CD4-positive, alpha-beta T cell treated with Interleukin-17A for 4 hours (primary cell): ENCODE measurements around the gene CYFIP1.

Experiments used
- DNase-seq: peaks from one replicate; pipeline ENCODE4 v3.0.0-alpha.2; 2020; ENCODE audit warnings: mixed read lengths

The CYFIP1 gene

DNA sequence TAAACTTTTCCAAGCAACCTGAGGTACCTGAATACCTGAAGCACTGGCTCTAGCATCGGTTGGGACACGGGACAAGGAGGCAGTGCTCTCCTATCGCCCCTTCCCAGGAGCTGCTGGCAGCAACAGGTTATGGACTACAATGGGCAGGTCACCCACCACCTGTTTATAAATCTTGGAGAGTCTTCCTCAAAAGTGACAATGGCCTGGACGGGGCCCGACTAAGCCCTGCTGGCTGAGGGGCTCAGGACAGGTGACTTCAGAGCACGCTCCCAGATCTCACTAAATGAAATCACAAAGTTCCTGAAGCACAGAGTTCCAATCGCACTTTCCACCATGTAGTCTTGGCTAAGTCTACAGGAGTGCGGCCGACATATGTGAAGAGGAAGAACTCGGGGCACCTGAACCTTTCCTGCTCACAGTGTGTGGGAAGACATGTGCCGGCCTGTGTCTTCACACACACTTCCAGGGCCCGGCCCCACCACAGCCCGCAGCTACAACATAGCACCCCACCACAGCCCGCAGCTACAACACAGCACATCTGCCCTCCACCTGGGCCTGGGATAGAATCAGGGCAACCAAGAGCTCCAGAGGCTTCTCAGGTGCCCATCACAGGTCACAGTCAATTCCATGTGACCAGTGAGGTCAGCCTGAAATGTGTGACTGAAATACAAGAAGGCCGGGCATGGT is 12.9 kb downstream of the CYFIP1 start:
- DNase-seq: no peak

DNA sequence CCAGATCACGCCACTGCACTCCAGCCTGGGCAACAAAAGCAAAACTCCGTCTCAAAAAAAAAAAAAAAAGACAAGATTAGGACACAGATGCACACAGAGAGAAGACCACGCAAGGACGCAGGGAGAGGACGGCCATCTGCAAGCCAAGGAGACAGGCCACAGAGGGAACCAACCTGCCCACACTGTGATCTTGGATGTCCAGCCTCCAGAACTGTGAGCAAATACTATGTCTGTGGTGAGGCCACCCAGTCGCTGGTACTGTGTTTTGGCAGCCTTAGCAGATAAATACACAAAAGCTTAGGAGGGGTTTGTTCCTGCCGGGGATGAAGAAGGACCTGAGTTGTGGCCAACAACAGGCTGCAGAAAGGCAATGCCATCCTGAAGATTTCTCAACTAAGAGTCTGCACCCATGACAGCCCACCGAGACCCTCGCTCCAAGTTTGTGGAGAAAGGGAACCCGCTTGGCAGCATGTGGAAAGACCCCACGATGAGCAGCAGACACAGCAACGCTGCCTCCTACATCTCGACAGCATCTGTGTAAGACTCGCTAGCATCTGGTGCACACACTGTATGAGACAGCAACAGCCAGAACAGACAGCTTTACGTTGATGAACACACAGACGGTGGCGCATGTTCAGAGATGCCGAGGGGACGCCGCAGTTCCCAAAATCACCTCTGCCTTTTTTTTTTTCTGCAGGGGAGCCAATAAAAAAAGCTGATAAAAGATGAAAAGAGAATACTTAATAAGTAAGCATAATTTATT is 13.7 kb downstream of the CYFIP1 start:
- no peak for DNase-seq

DNA sequence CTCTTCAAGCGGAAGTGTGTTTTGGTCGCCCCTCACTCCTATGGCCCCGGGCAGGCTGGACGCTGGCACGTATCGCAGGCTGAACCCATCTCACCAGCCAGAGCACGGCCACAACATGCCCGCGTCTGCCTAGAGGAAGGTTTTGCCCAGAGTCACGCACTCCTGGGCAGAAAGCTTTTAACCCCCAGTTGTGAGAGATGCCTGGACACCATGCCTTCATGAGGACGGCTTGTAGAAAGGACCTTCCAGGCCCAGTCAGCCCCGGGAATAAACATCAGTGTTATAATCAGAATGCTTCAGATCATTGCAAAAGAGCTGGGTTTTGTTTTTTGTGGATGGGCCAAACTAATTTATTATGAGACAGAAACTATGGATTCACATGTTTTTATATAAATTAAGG is 16.5 kb downstream of the CYFIP1 start:
- DNase-seq: no peak

DNA sequence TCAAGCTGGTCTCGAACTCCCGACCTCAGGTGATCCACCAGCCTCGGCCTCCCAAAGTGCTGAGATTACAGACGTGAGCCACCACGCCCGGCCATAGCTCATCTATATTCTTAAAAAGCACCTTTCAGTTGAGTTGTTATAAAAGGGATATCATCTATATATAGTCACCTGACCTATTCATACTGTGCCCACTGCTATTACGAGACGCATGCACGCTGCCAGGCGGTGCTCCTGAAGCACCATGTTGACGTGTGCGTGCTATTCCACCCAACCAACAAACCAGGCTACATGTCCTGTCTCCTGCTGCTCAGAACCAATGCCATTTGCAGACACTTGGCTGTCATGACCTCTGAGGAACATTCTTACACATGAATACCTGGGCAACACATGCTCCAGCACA is 17.6 kb downstream of the CYFIP1 start:
- DNase-seq: no peak

DNA sequence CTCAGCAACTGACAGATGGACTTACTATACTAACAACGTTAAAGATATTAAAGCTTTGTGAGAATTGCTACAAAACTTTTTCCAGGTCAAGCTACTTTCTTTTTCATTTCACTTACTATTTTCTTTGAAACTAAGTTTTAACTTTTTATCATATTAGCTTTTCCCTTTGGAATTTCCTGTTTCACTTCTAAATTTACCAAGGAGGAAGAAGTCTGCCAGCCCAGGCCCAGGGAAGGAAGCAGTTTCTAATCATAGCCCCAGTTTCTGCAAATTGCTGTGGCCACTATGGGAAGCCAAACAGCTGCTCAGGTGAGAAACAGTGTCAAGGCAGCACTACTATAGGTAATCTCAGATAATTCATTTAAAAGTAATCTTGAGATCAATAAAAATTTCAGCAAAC is 18.4 kb downstream of the CYFIP1 start:
- DNase-seq: no peak

DNA sequence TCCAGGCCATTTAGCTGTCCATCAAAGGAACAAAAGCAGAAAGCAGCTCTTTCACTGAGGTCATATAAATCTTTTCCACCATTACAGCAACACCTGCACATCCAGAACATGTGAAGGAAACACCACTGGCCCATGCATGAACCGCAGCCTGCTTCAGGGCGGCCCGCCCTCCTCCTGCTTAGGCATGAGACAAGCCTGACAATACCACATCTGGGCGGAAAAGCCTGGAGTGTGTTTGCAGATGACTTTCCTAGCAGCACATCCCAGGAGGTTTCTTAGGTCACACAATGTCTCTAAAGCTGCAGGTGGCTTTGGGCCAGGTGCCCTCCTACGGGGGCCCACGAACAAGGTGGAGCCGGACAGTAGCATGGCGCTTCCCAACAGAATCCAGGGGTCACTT is 19.6 kb downstream of the CYFIP1 start:
- DNase-seq: no peak

DNA sequence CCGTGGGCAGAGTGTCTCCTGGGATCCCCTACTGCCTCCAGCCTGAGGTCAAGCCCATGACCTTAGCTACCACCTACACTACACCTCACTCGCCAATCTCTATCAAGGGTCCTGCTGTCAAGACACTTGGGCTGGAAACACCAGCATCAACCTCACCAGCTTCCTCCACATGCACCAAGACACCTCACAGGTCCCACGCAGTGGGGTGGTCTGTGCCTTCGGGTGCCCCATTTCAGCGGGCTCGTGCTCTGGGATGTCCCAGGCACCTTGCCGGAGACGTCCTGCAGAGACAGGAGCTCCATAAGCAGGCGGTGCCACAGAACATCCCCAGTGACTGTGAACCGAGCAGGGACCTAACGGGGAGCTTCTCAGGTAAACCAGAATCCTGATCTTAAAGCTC is 20.0 kb downstream of the CYFIP1 start:
- no peak for DNase-seq

DNA sequence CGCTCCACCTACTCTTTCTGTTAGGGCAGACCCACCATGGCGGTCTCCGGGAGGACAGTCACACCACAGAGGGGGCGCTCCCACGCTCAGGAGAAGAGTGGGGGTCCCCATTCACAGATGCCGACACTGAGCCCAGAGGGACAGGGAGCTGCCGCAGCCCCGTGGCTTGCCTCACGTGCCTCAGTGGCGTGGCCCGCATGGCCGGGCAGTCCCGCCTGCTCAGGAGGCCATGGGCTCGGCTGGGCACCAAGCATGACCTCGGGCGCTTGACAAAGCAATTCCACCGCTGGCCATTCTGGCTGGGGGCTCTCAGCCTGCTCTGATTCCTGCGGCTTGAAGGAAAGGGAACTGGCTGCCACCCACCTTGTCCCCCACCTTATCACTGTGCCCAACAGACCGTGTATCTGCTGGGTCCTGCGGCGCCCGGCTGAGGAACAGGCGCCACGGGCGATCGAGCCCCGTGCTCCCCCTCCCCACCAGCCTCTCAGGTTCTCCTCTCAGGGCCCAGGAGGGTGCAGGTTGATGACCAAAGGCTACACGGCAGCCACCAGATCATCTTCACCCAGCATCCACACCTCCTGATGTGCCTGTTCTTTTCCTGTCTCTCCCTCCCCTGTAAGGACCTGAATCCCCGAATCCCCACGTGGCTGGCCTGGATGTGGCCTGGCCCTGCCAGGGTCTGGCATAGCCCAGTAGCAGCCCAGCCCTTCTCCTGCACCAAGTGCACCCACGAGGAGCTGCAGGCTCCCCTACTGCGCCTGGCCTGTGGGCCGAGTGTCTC is 20.7 kb downstream of the CYFIP1 start:
- DNase-seq: no peak

DNA sequence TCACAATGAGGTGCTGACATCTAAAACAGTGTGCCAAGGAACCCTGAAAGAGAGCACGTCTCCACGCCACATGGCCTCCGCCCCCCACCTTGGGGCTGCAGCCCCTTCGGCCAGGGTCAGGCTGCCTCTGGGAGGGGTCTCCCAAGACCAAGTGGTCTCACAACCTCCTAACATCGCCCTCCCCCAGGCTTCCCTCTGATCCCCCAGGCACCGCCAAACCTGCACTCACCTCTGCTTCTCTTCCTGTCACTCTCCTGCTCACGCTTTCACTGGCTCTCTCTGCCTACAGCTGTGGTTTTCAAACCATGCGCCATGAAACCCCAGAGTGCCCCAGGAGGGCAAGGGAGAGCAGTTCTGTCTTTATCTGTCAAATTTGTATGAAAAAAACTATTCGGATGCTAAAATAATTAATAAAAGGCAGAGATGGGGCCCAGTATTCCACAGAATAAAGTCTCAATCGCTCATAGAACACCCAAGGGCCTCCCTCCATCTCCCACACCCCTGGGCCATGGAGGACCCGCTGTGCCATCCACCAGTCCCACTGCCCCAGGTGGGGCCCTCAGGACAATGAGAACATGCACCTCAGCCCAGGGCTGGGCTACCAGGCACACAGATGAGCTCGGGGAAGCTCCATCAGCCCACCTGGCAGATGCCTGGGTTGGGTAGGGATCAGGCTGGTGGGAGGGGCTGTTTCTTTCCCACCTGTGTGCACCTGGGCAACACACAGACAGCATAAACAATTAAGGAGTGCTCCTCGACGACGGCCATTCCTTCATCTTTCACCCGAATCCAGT is 21.5 kb downstream of the CYFIP1 start:
- no peak for DNase-seq

DNA sequence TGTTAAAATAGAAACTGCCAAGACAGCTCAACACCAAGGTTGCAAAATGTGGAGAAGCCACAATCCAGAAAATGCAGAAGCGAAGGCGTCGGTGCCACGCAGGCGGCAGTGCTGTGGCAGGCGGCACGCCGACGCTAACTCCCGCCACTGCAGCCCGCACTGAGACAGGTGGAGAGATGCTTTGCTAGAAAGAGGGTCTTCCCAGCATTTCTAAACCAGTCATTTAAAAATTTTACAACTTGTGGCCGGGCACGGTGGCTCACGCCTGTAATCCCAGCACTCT is 23.2 kb downstream of the CYFIP1 start:
- no peak for DNase-seq

DNA sequence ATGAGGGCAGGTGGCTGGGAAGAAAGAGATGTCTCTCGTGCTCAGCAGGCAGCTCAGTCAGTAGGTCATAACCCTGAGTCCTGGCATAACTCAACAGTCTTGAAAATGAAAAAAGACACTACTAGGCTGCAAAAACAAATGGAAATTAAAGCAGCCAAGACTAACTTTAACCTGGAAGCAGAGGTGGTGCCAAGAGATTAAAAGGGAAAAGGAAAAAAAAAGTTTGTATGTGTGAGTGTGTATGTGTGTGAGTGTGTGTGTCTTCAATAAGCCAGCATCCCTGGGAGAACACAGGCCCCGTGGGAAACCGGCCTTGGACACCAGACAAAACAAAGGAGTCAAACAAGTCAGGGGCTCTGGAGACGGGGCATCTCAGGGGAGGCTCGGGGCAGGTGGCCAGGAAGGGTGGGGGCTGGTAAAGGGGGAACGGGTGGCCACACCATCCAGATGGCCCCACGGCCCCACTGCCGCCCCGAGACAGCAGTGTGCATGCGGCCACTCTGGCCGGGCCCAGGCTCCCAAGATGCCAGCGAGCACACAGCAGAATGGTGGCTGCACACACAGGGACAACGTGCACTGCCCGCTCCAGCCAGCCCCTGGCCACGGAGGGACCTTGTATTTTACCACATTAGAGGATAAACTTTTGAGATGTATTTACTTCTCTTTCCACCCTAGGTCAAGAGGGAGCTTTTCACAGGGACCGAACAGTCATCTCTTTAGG is 23.8 kb downstream of the CYFIP1 start:
- DNase-seq: no peak

DNA sequence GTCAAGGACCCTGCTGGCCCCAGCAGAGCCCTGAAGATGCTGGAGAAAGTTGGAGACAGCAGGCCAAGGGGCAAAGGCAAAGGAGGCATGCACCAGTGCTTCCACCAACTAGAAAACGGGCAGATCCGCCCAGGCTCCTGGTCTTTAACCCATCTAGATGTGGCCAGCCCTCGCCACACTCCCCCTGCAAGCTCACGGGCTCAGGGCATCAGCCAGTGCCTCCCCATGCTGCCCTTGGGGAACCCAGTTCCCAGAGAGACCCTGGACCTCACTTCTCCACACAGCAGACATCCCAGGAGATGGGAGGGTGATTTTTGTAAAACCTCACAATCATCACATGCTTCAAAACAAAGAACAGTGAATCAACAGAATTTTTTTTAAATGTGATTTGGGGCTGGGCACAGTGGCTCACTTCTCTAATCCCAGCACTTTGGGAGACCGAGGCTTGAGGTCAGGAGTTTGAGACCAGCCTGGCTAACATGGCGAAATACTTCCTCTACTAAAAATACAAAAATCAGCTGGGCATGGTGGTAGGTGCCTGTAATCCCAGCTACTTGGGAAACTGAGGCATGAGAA is 24.5 kb downstream of the CYFIP1 start:
- DNase-seq: no peak

DNA sequence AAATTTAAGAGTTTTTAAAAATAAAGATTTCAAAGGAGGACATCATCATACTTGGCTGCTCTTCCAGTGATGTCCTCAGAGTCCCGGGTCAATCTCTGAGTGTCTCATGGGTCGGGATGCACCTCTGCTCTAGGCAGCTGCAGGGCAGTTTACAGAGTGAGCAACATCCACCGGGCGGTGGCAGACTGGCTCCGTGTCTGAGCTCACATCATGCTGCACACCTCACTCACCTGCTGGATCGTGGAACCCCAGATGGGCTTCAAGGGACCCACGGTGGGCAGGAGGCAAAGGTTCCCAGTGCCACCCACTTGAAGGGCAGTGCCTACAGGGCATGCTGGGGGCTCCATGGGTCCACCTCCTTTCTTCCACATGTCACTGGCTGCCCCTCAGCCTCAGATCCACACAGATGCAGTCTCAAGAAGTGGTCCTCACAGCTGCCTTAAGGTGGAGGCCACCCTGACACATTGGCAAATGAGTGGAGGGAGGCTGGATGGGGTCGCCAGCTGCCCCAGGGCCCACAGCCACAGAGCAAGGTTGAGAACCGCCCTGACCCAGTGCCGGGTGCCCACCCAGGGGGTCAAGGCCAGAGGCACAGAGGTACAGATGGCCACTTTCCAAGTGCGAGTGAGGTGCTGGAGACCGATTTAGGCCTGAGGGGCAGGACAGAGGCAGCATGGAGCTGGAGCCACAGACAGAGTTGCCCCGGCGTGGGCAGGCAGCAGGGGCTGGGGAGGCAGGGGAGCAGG is 25.2 kb downstream of the CYFIP1 start:
- no peak for DNase-seq

DNA sequence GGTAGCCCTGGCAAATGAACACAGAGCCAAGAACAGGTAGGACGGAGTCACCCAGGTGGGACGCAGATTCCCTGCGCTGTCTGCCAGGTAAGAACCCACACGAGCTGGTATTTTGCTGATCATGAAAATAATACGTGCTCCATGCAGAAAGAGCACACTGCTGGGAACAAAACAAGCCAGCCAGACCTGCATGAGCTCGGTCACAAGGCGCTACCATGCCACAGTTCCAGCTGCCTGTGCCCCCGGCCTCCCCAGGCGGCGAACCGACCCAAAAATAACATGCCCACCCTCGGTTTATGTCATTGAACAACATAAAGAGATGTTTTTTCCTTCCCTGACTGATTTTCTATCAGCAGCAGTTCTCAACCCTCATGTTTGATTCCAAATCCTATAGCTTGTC is 25.8 kb downstream of the CYFIP1 start:
- no peak for DNase-seq

DNA sequence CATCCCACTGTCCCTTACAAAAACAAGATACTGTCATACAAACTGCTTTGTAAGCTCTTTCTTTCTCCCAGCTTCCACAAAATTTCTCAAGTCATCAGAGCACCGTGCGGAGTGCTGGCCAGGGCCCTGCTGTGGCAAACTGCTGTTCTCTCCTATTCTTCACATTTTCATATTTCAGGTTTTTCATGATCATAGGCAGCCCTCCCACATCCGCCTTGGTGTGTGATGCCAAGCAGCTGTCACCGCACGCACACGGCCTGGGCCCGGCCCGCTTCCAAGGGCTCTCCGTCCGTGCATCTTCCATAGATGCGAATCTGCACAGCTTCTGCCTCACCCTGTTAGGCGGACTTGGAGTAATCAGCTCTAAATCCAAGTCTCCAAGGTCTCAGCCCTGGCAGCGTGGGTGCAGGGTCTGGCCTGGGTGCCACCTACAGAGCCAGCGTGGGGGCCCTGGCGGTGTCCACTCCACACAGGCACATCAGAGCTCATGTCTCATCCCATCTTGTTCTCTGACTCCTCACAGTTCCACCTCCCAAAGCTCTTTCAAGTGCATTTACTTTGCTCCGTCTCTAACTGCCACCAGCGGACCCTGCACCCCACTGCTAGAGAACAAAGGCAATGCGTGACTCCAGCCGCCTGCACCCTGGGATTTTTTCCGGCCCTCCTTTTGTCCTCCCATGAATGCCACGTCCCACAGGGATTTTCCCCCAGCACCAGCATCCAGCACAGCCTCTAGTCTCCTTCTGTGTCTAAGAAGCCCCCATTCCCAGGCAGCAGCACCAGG is 27.2 kb downstream of the CYFIP1 start:
- DNase-seq: no peak

DNA sequence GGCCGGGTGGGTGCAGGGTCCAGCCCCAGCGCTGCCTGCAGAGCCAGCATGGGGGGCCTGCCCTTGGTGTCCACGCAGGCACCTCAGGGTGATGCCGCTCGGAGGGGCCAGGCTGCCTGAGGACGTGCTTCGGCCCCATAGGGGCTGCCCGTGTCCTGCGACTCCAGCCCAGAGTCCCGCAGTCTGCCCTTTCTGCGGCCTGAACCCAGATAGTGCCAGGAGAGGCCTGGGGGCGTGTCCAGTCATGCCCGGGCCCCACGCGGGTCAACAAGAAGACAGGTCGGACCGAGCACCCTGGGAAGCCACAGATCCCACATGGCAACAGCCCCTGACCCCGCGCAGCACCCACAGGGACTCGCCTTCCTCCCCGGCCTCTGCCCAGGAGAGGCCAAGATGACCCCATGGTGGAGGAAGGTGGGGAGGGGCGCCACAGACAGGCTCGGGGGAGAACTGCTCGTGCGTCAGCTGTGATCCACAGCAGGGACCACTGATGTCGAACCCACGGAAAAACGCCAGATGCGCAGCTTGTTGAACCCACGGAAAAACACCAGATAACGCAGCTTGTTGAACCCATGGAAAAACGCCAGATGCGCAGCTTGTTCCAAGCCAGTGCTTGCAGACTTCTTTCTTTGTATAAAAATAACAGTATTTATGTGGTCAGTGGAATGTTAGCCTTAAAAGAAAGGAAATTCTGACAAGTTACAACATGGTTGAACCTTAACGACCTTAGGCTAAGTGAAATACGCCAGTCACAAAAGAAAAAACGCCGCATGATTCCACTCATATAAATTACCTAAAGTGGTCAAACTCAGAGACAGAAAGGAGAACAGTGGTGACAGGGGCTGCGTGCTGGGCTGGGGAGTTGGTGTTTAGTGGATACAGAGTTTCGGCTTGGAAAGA is 28.5 kb downstream of the CYFIP1 start:
- no peak for DNase-seq

DNA sequence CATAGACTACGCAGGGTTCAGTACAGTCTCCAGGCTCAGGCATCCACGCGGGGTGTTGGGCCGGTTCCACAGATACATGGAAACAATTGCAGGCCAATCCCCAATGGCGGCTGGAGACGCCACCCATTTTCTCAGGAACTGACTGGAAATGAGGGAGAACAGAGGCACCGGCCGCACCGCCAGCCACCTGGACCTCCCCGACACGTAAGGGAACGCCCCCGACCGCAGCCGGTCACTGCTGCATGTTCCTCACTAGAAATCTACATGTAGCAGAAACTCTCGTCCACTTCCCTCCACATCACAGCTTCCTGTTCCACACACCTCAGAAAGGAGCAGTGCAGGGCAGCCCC is 29.2 kb downstream of the CYFIP1 start:
- DNase-seq: no peak

DNA sequence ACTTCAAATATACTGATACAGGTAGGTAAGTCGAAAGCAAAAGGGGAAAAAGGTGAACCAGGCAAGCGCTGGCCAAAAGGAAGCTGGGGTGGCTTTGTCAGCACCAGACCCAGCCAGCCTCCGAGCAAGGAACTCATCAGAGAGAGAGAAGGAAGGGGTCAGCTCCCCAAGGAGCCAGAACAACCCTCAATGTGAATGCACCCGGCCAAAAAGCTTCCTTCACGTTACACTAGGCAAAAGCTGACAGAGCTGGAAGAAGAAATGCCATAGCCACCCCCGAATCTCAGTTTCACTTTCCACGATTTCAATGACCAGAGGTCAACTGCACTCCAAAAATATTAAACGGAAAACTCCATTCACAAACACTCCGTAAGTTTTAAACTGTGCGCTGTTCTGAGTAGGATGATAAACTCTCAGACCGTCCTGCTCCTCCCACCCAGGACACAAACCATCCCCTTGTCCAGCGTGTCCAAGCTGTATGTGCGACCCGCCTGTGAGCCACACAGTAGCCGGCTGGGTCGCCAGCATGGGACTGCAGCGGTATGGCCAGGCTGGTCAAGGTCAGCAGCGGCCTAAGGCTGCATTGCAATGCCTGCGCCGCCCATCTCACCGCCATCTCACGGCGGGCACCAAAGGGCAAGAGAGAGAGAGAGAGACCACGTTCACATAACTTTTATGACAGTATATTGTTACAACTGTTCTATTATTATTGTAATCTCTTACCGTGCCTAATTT is 29.7 kb downstream of the CYFIP1 start:
- no peak for DNase-seq

DNA sequence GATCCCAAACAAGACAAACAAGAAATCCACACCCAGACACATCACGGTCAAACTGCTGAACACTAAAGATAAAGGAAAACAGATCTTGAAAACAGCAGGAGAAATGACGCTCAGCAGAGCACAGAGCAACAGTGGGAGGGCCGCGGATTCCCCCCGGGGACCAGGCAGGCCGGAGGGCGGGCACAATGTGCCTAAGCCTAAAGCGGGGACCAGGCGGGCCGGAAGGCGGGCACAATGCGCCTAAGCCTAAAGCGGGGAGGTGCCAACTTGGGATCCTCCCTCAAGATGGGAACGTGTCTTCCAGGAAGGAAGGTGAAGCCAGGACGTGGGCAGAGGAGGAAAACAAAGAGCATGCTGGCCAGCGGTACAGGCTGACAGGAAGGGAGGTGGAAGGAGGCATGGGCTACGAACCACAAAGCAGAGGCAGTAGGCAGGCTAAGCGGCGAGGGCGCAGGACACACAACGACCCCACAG is 31.1 kb downstream of the CYFIP1 start:
- peak; percentile 15 for DNase-seq
